ENCODE measurements around the gene RAB15.
A peak's percentile ranks its signal among the peaks of the same experiment; 100 is the strongest.

Gene RAB15

GRCh38 chr14:64987438-64987767 lies 15.3 kb upstream of the RAB15 start:
- DNase-seq, result no peak

GRCh38 chr14:64986648-64987437 lies 14.7 kb upstream of the RAB15 start, which contains the start of gene FNTB:
Gene FNTB (plus strand): TSS chr14:64986895. CDS start chr14:64986954, 59 bp downstream.
- DNase-seq, result peak; percentile 99

DNA sequence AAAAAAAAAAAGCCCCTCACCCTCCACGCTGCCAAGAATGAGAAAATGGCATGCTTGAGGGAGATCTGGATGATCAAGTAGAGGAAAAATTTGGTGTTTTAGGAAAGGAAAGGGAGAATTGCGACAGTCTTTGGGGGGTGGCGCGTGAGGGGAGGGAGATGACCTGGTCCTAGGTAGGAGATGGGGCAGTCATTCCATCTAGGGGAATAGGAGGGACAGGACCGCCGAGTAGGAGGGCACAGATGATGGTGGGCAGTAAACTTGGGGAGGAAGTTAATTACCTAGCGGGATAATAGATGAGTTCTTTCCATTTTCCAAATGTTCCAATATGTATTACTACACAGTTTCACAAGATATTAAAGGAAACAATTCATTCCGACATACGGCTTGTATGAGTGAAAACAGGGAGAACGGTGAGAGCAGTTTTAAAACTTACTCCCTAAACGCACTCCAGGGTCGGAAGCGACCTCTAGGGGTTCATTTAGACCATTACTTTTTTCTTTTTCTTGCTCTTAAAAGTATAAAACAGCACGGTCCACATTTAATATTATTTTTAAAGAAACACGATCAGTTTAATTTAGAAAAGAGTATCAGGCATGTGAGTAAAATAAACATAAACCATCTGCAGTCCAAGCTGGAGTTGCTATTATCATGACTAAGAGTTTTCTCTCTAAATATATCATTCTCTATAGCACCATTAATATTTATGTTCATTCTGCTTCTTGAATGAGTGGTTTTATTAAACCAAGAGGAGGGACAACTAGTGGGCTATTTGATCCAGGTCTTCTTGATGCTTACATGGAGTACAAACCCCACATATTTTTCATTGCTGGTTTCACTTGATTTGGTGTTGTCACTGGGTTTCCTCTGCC lies 11.5 kb upstream of the RAB15 start:
- DNase-seq, result peak; percentile 80

DNA sequence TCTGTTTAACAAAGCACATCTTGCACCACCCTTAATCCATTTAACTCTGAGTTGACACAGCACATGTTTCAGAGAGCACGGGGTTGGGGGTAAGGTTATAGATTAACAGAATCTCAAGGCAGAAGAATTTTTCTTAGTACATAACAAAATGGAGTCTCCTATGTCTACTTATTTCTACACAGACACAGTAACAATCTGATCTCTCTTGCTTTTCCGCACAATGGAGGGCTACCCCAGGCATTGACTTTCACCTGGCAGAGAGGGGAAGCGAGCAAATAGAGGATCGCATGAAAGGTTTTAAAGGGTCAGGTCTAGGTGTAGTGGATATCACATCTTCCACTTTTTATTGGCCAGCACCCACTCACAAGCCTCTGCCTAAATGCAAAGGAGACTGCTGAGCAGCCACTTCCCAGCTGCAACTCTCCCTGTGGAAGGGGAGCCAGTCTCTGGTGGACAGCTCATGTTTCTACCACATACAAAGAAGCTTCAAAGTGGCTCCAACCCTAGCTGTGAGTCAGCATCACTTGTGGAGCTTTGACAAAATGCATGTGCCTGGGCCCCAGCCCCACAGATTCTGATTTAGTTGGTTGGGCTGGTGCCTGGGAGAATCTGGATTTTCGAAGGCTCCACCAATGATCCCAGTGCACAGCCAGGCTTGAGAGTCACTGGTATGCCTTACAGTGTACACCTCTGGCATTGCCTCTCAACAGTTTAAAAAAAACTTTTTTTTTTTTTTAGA lies 7.4 kb upstream of the RAB15 start:
- no peak for DNase-seq

- DNase-seq, result peak; percentile 24
Observed at GRCh38 chr14:64974563-64974962, 2.4 kb upstream of the RAB15 start.

- DNase-seq, result no peak
Observed at GRCh38 chr14:64973826-64974225, 1.7 kb upstream of the RAB15 start.

DNA sequence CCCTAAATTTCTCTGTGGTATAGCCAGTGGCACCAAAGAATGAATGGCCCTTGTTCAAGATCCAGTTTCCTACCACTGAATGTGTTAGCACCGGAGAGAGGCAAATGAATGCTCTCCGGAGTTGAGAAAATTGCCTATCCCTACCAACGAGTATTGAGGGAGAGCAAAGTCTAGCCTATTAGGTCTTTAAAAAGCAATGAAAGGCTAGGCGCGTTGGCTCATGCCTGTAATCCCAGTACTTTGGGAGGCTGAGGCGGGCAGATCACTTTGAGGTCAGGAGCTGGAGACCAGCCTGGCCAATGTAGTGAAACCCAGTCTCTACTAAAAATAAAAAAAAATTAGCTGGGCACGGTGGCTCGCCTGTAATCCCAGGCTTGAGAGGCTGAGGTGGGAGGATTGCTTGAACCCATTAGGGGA lies 898 bp upstream of the RAB15 start:
- DNase-seq, result no peak

GRCh38 chr14:64971491-64971942 lies 619 bp downstream of the RAB15 start:
- DNase-seq, result no peak

DNA sequence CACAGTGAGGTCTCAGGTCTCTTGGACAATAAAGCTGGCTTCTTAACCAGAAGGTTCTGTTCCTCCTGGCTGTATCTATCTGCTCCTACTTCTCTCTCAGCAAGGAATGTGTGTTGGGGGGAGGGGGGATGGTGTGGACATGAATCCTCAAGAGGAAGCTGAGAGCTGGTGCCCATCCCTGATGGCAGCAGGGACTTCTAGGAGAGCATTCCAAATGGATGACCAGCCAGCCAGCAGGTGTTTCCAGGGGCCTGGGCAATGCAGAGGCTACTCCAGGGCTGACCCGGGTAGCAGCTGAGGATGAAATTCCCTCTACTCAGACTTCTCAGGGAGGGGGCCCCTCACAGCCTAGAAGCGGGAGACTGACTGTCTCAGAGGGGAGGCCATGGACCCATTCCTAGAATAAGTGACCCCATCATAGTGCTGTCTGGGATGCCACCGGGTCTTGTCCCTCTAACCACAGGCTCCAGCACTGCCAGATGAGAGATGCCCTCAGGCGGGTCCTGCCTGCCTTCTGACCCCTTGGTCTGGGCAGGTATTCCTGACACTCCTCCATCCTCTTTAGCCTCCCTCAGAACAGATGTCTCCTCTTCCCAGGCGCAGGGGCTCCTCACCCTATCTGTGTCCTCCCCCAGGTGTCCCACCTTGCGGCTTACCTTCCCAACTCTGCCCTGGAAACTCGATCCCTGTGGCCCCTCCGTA lies 1.2 kb downstream of the RAB15 start:
- peak; percentile 23 for DNase-seq

DNA sequence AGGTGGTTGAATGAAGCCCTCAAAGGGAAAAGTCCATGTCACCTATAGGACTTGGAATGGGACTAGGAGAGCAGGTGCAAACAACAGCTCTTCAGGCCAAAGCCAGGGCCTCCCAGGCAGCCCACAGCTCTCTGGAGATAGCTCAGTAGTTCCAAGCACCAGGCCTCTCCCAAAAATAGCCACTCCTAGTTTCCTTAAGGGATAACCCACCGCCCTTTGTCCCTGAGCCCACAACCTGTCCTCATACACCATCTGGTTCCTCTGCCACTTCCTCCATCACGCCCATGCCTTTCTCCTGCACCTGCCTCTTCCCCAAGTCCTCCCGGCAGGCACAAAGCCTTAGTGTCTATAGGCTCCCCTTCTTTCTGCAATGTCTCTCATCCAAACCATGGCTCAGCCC lies 2.1 kb downstream of the RAB15 start:
- no peak for DNase-seq

- DNase-seq, result no peak
Observed at GRCh38 chr14:64968651-64969050, 3.5 kb downstream of the RAB15 start.

DNA sequence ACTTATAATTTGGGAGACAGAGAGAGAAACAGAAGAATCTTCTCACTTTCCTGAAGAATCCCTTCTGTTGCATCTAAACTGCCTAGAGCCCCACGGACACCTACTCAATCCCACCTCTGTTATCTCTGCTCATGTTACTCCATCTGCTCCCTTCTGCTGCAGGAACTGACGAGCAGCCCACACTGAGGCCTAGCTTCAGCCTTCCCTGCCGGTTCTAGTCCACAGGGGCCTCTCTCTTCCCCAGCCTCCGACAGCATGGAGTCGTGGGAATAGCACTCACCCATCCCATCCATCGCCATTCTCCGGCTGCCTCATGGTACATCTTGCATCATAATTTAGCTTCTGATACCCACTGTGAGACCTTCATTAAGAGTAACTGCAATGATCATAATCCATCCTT lies 4.0 kb downstream of the RAB15 start:
- no peak for DNase-seq

- DNase-seq, result no peak
Observed at GRCh38 chr14:64966976-64967375, 5.2 kb downstream of the RAB15 start.

DNA sequence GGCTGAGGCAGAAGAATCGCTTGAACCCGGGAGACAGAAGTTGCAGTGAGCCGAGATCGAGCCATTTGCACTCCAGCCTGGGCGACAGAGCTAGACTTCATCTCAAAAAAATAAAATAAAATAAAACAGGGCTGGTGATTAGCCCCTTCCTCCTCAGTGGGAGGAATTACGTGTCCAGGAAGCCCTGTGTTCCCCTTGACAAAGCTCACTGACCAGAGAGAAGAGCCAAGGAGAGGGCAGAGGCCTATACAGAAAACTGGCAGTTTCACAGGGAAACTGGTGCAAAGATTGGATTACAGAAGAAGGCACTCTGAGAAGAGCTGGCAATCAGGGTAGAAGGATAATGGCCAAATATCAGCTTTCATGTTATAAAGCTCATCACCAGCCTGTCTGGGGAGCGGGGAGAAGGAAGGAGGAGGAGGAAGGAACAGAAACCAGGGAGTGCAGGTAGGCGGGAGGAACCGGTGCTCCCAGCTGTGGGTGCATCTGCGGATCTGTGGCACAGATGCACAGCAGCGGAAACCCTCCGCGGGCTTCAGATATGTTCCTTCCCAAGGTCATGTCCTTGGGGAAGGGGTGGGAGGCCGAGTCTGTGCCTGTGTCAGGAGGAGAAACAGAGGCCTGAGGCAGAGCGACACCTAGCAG lies 6.7 kb downstream of the RAB15 start:
- DNase-seq, result no peak

GRCh38 chr14:64963611-64964010 lies 8.5 kb downstream of the RAB15 start:
- no peak for DNase-seq

GRCh38 chr14:64960762-64961276 lies 11.3 kb downstream of the RAB15 start:
- no peak for DNase-seq

- DNase-seq, result no peak
Observed at GRCh38 chr14:64958743-64959142, 13.4 kb downstream of the RAB15 start.

- DNase-seq, result no peak
Observed at GRCh38 chr14:64958201-64958600, 13.9 kb downstream of the RAB15 start.

DNA sequence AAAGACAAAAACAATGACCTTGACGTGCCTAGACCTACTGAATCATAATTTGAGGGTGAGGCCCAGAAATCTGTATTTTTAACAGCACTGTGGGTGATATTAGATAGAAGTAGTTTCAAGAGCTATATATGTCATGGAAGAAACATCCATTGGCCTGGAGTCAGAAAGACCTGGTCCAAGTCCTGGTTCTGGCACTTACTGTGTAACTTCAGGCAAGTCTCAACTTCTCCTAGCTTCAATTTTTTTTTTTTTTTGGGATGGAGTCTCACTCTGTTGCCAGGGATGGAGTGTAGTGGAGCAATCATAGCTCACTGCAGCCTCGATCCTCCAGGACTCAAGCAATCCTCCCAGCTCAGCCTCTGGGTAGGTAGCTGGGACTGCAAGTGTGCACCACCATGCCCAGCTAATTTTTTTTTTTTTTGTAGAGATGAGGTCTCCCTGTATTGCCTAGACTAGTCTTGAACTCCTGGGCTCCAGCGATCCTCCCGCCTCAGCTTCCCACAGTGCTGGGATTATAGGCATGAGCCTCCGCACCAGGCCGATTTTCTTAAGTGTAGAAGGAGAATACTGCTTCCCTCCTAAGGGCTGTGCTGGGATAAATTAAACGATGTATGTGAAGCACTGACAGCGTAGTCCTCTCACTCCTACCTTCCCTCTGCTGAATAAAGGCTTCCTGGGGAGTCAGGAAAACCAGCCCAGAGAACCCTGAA lies 15.3 kb downstream of the RAB15 start:
- no peak for DNase-seq

- DNase-seq, result no peak
Observed at GRCh38 chr14:64955297-64955696, 16.8 kb downstream of the RAB15 start.

Measured in eye (tissue), 1 donor.